H9 (cell line): ENCODE results near the gene WDR87. TPM values are rescaled to one million over a fixed set of nuclear protein-coding genes. Genes with fewer than 3 reads are reported as not detected.

Source experiments
- DNase-seq: peaks from one replicate; pipeline ENCODE4 v3.0.0-alpha.2; 2017
- H2AFZ ChIP-seq: one replicate; pipeline ENCODE4 v1.6.1; 2013; ENCODE audit warnings: mild to moderate bottlenecking, low read length, control low read depth, moderate library complexity
- H2AK5ac ChIP-seq: 2 replicates; pipeline ENCODE4 v1.6.1; 2013; ENCODE audit warnings: low read length, control low read depth, mixed read lengths; ENCODE audit not compliant: insufficient read length
- H2BK120ac ChIP-seq: one replicate; pipeline ENCODE4 v1.6.1; 2013; ENCODE audit warnings: low read depth, mild to moderate bottlenecking, low read length, control low read depth, inconsistent platforms; ENCODE audit not compliant: poor library complexity, severe bottlenecking
- H2BK12ac ChIP-seq: 2 replicates; pipeline ENCODE4 v1.6.1; 2013; ENCODE audit warnings: low read length, control low read depth, mixed read lengths, low read depth; ENCODE audit not compliant: insufficient read length
- H2BK15ac ChIP-seq: 2 replicates; pipeline ENCODE4 v1.6.1; 2013; ENCODE audit warnings: low read depth, low read length, control low read depth
- H2BK20ac ChIP-seq: one replicate; pipeline ENCODE4 v1.6.1; 2013; ENCODE audit warnings: low read depth, mild to moderate bottlenecking, low read length, control low read depth, inconsistent platforms; ENCODE audit not compliant: poor library complexity, severe bottlenecking
- H2BK5ac ChIP-seq: 2 replicates; pipeline ENCODE4 v1.6.1; 2013; ENCODE audit warnings: low read length, control low read depth, mixed read lengths; ENCODE audit not compliant: insufficient read length
- H3K14ac ChIP-seq: 2 replicates; pipeline ENCODE4 v1.6.1; 2013; ENCODE audit warnings: low read length, control low read depth; ENCODE audit not compliant: insufficient read depth
- H3K18ac ChIP-seq: 2 replicates; pipeline ENCODE4 v1.6.1; 2013; ENCODE audit warnings: low read depth, mild to moderate bottlenecking, mixed read lengths, low read length, control low read depth; ENCODE audit not compliant: insufficient read length
- H3K23ac ChIP-seq: 2 replicates; pipeline ENCODE4 v1.6.1; 2013; ENCODE audit warnings: low read length, control low read depth, mixed read lengths, low read depth; ENCODE audit not compliant: insufficient read length
- H3K23me2 ChIP-seq: 2 replicates; pipeline ENCODE4 v1.6.1; 2013; ENCODE audit warnings: low read depth, mild to moderate bottlenecking, mixed read lengths, low read length, control low read depth; ENCODE audit not compliant: insufficient read length, poor library complexity, severe bottlenecking
- H3K27ac ChIP-seq: 2 replicates; pipeline ENCODE4 v1.5.1; 2013; ENCODE audit warnings: low read length, control low read depth, mixed read lengths, low read depth; ENCODE audit not compliant: insufficient read length
- H3K27me3 ChIP-seq: 2 replicates; pipeline ENCODE4 v1.6.1; 2013; ENCODE audit warnings: low read length, control low read depth, inconsistent platforms; ENCODE audit not compliant: insufficient read depth
- H3K4ac ChIP-seq: 2 replicates; pipeline ENCODE4 v1.6.1; 2013; ENCODE audit warnings: low read depth, mild to moderate bottlenecking, control low read depth, inconsistent platforms, low read length, moderate library complexity
- H3K4me1 ChIP-seq: 2 replicates; pipeline ENCODE4 v1.6.1; 2013; ENCODE audit warnings: low read length, control low read depth, inconsistent platforms; ENCODE audit not compliant: insufficient read depth
- H3K4me2 ChIP-seq: 2 replicates; pipeline ENCODE4 v1.6.1; 2013; ENCODE audit warnings: low read length, control low read depth, mixed read lengths; ENCODE audit not compliant: insufficient read length, insufficient read depth
- H3K56ac ChIP-seq: 2 replicates; pipeline ENCODE4 v1.6.1; 2013; ENCODE audit warnings: low read depth, mild to moderate bottlenecking, mixed read lengths, low read length, control low read depth; ENCODE audit not compliant: insufficient read length
- H3K79me1 ChIP-seq: 2 replicates; pipeline ENCODE4 v1.6.1; 2013; ENCODE audit warnings: low read depth, mild to moderate bottlenecking, moderate library complexity, low read length, control low read depth, inconsistent platforms; ENCODE audit not compliant: insufficient read depth, poor library complexity, severe bottlenecking
- H3K79me2 ChIP-seq: 2 replicates; pipeline ENCODE4 v1.6.1; 2013; ENCODE audit warnings: low read length, control low read depth, inconsistent platforms; ENCODE audit not compliant: insufficient read depth
- H3K9ac ChIP-seq: 2 replicates; pipeline ENCODE4 v1.6.1; 2013; ENCODE audit warnings: low read length, control low read depth, mixed read lengths; ENCODE audit not compliant: insufficient read length; ENCODE audit errors: extremely low read depth
- H3K9me3 ChIP-seq: one replicate; pipeline ENCODE4 v1.6.1; 2013; ENCODE audit warnings: low read depth, low read length, inconsistent platforms; ENCODE audit not compliant: control insufficient read depth
- H3T11ph ChIP-seq: one replicate; pipeline ENCODE4 v1.6.1; 2013; ENCODE audit warnings: mild to moderate bottlenecking, low read length, control low read depth, inconsistent platforms
- H4K20me1 ChIP-seq: one replicate; pipeline ENCODE4 v1.6.1; 2013; ENCODE audit not compliant: control insufficient read depth, insufficient read length, insufficient read depth
- H4K5ac ChIP-seq: 2 replicates; pipeline ENCODE4 v1.6.1; 2013; ENCODE audit warnings: low read depth, mild to moderate bottlenecking, mixed read lengths, low read length, control low read depth; ENCODE audit not compliant: insufficient read length
- H4K8ac ChIP-seq: replicated peaks from 2 replicates; pipeline ENCODE4 v1.6.1; 2013; ENCODE audit warnings: low read length, control low read depth, mixed read lengths, low read depth; ENCODE audit not compliant: insufficient read length
- H4K91ac ChIP-seq: 2 replicates; pipeline ENCODE4 v1.6.1; 2013; ENCODE audit warnings: low read depth, mild to moderate bottlenecking, moderate library complexity, mixed read lengths, low read length, control low read depth; ENCODE audit not compliant: insufficient read length
- H3K27ac Mint-ChIP-seq, 3 experiments: 2 replicates in 2 of 3; 3 replicates in 1 of 3; pipeline ENCODE4 v1.8.0; 2020 to 2021; ENCODE audit warnings: mixed read lengths in 3 of 3, mild to moderate bottlenecking in 1 of 3, moderate library complexity in 1 of 3
- H3K27me3 Mint-ChIP-seq: 2 replicates; pipeline ENCODE4 v1.8.0; 2021; ENCODE audit warnings: low read depth, mild to moderate bottlenecking, moderate library complexity, mixed read lengths
- H3K36me3 Mint-ChIP-seq, 3 experiments: 2 replicates in 2 of 3; 3 replicates in 1 of 3; pipeline ENCODE4 v1.8.0; 2020 to 2021; ENCODE audit warnings: low read depth in 3 of 3, mixed read lengths in 3 of 3; ENCODE audit not compliant: insufficient read depth in 1 of 3
- H3K4me1 Mint-ChIP-seq, 2 experiments: 2 replicates each; pipeline ENCODE4 v1.8.0; 2020; ENCODE audit warnings: mixed read lengths in 2 of 2
- H3K4me3 Mint-ChIP-seq, 2 experiments: 2 replicates in 1 of 2; 3 replicates in 1 of 2; pipeline ENCODE4 v1.8.0; 2020 to 2021; ENCODE audit warnings: mild to moderate bottlenecking in 2 of 2, mixed read lengths in 2 of 2, moderate library complexity in 1 of 2
- H3K9me3 Mint-ChIP-seq, 2 experiments: 2 replicates in 1 of 2; 3 replicates in 1 of 2; pipeline ENCODE4 v1.8.0; 2020; ENCODE audit warnings: mild to moderate bottlenecking in 2 of 2, mixed read lengths in 2 of 2, moderate library complexity in 1 of 2
- WGBS: extraction: QIAGEN DNeasy Blood & Tissue Kit; methylation state at CpG from one replicate; pipeline ENCODE4 v1.1.7; 2013; ENCODE audit warnings: missing lambda C conversion rate, low lambda C conversion rate, mixed read lengths; ENCODE audit not compliant: insufficient read length; ENCODE audit errors: extremely low coverage; 5-methylcytosine and 5-hydroxymethylcytosine counted together
- total RNA-seq: library from RNA; stranded (reverse); gene quantifications from 2 replicates; pipeline ENCODE4 v1.2.1, GENCODE V29; 2021
- TF ChIP-seq, protein P1 (sequence below): fragments of 200-600 bp; sonication (generic); conservative IDR thresholded peaks from 3 replicates; pipeline ENCODE4 v1.8.0; 2021; ENCODE audit warnings: antibody characterized with exemption, mild to moderate bottlenecking

The WDR87 gene
- total RNA-seq, 1 experiment from 2014 or later, result not detected

DNA sequence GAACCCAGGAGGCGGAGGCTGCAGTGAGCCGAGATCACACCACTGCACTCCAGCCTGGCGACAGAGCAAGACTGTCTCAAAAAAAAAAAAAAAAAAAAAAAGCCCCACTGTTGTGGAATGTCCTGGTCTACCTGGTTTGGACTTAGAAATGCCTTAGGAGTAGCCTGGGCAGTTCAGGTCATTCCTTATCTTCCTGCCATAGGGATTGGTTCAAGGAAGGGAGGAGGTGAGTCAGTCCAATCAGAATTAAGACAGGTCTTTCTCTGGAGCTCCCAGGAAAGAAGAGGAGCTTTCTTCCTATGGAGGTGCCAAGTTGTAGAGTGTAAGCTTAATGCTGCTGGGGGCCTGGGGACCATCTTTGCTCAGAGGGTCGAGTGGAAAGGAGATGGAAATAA lies 45.4 kb upstream of the WDR87 start:
- peaks cover 42 to 46% of the 10 kb centered on the region in 2 experiments for H3K4me1 Mint-ChIP-seq
- no peak overlapping the region for H3K23ac ChIP-seq
- no peak overlapping the region for H2BK15ac ChIP-seq
- no peaks in the 10 kb centered on the region for H3K9me3 Mint-ChIP-seq
- H2BK5ac ChIP-seq, result no peak overlapping the region
- peaks cover 2% of the 10 kb centered on the region; the same call in 1 of the 2 replicates for H3K79me2 ChIP-seq
- TF ChIP-seq, protein P1, sequence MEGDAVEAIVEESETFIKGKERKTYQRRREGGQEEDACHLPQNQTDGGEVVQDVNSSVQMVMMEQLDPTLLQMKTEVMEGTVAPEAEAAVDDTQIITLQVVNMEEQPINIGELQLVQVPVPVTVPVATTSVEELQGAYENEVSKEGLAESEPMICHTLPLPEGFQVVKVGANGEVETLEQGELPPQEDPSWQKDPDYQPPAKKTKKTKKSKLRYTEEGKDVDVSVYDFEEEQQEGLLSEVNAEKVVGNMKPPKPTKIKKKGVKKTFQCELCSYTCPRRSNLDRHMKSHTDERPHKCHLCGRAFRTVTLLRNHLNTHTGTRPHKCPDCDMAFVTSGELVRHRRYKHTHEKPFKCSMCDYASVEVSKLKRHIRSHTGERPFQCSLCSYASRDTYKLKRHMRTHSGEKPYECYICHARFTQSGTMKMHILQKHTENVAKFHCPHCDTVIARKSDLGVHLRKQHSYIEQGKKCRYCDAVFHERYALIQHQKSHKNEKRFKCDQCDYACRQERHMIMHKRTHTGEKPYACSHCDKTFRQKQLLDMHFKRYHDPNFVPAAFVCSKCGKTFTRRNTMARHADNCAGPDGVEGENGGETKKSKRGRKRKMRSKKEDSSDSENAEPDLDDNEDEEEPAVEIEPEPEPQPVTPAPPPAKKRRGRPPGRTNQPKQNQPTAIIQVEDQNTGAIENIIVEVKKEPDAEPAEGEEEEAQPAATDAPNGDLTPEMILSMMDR, result no peak
- no peak overlapping the region for H2BK20ac ChIP-seq
- H3K4ac ChIP-seq, result no peak overlapping the region
- no peak overlapping the region for H3K4me3 Mint-ChIP-seq
- H4K5ac ChIP-seq, result no peak overlapping the region
- no peaks in the 10 kb centered on the region for H3K27me3 ChIP-seq
- DNase-seq, result no peak
- H2AFZ ChIP-seq, result no peak overlapping the region
- no peak overlapping the region for H3K14ac ChIP-seq
- H3K18ac ChIP-seq, result no peak overlapping the region
- H4K91ac ChIP-seq, result no peak overlapping the region
- no peaks in the 10 kb centered on the region for H3K9me3 ChIP-seq
- no peak overlapping the region for H3K4me2 ChIP-seq
- H3K27ac ChIP-seq, result no peak overlapping the region
- no peak overlapping the region for H2BK120ac ChIP-seq
- no peak overlapping the region for H3T11ph ChIP-seq
- no peak overlapping the region for H3K9ac ChIP-seq
- no CpG with 5 or more reads among the region's 4 CpGs for WGBS
- peaks cover 0 to 2% (median 0%) of the 10 kb centered on the region in 3 experiments; a peak in 3 of 7 replicates for H3K36me3 Mint-ChIP-seq
- no peak overlapping the region for H2BK12ac ChIP-seq
- H3K27me3 Mint-ChIP-seq, result no peaks in the 10 kb centered on the region
- H2AK5ac ChIP-seq, result no peak overlapping the region
- no peaks in the 10 kb centered on the region for H3K23me2 ChIP-seq
- H3K4me1 ChIP-seq, result peaks cover 7% of the 10 kb centered on the region; the same call in 1 of the 2 replicates
- H3K79me1 ChIP-seq, result no peaks in the 10 kb centered on the region
- H4K8ac ChIP-seq, result no peak overlapping the region
- H3K56ac ChIP-seq, result no peak overlapping the region
- H3K27ac Mint-ChIP-seq, result peak overlapping the region in 2 of 3 experiments; percentile 39 to 74; a peak in 4 of 7 replicates
- H4K20me1 ChIP-seq, result no peaks in the 10 kb centered on the region
